Brain microvascular endothelial cell (primary cell): ENCODE data around the gene KCTD3.

ENCODE experiments used
- DNase-seq: peaks from one replicate; pipeline ENCODE4 v3.0.0-alpha.2; 2020
- H3K27ac ChIP-seq: fragments of 250-450 bp; sonication (Bioruptor Pico); 2 replicates; pipeline ENCODE4 v1.5.1; 2020; ENCODE audit warnings: mild to moderate bottlenecking, moderate library complexity
- H3K27me3 ChIP-seq: fragments of 250-450 bp; sonication (Bioruptor Pico); replicated peaks from 2 replicates; pipeline ENCODE4 v1.5.1; 2020; ENCODE audit warnings: mild to moderate bottlenecking
- H3K36me3 ChIP-seq: fragments of 250-450 bp; sonication (Bioruptor Pico); replicated peaks from 2 replicates; pipeline ENCODE4 v1.5.1; 2020; ENCODE audit warnings: mild to moderate bottlenecking
- H3K4me3 ChIP-seq: 2 replicates; pipeline ENCODE4 v1.5.1; 2011; ENCODE audit warnings: low read depth, mild to moderate bottlenecking, control low read depth, low read length, moderate library complexity
- CTCF ChIP-seq: IDR thresholded peaks from 2 replicates; pipeline ENCODE4 v1.5.1; 2011; ENCODE audit warnings: low read depth, mild to moderate bottlenecking, moderate library complexity, low read length, control low read depth, inconsistent platforms; ENCODE audit errors: missing control alignments
- in situ Hi-C: cut with HindIII; loops from 2 replicates; pipeline ENCODE4 v1.10.0; 2017; ENCODE audit warnings: low sequenced_read_pairs, low pct_ligation_motif_present

The KCTD3 gene

GRCh38 chr1:215631040-215631439 is 63.9 kb downstream of the KCTD3 start:
- TF ChIP-seq CTCF = no peak
- Histone ChIP-seq H3K27me3 (no peaks in the 10 kb centered on the region), H3K36me3 (no peaks in the 10 kb centered on the region), H3K27ac (no peak overlapping the region), H3K4me3 (no peak overlapping the region)
- in situ Hi-C loops = no loop called here
- no peak for DNase-seq

GRCh38 chr1:215631489-215631888 is 64.4 kb downstream of the KCTD3 start:
- Histone ChIP-seq H3K27me3 (no peaks in the 10 kb centered on the region), H3K36me3 (no peaks in the 10 kb centered on the region), H3K27ac (no peak overlapping the region), H3K4me3 (no peak overlapping the region)
- in situ Hi-C loops = no loop called here
- DNase-seq = peak; percentile 13
- no peak for TF ChIP-seq CTCF

- no peak for TF ChIP-seq CTCF
- H3K36me3 ChIP-seq = no peaks in the 10 kb centered on the region
- H3K27me3 ChIP-seq = no peaks in the 10 kb centered on the region
- no peak overlapping the region for H3K27ac ChIP-seq
- DNase-seq = no peak
- no peak overlapping the region for H3K4me3 ChIP-seq
- in situ Hi-C loops = no loop called here
Measured at GRCh38 chr1:215635827-215636226, 68.7 kb downstream of the KCTD3 start.

GRCh38 chr1:215636258-215636965 is 69.3 kb downstream of the KCTD3 start:
- Histone ChIP-seq H3K27me3 (no peaks in the 10 kb centered on the region), H3K4me3 (no peak overlapping the region), H3K36me3 (no peaks in the 10 kb centered on the region), H3K27ac (no peak overlapping the region)
- DNase-seq = no peak
- no peak for TF ChIP-seq CTCF
- in situ Hi-C loops = no loop called here

- Histone ChIP-seq H3K4me3 (no peak overlapping the region), H3K27me3 (no peaks in the 10 kb centered on the region), H3K27ac (no peak overlapping the region), H3K36me3 (no peaks in the 10 kb centered on the region)
- DNase-seq = peak; percentile 16
- in situ Hi-C loops = no loop called here
- TF ChIP-seq CTCF = no peak
Measured at GRCh38 chr1:215637041-215637573, 70.0 kb downstream of the KCTD3 start.
